Skin of body (tissue), 3 donors: ENCODE data around the gene MYH11. TPM values are rescaled to one million over a fixed set of nuclear protein-coding genes. Genes with fewer than 3 reads are reported as not detected.
"Not testable (repeated sequence)": the region's sequence is repeated elsewhere in the genome, so short reads cannot be mapped to it uniquely, and the experiment has no call there.

Experiments used
- DNase-seq: peaks from one replicate; lab custom pipeline; 2025; lab: John Stamatoyannopoulos, UW
- small RNA-seq: library from RNA; depleted of rRNA; stranded (forward); fragments of <200 nt; gene quantifications from one replicate; pipeline ENCODE3, GENCODE V24; 2014; ENCODE audit warnings: low replicate concordance
- total RNA-seq: library from RNA; depleted of rRNA; stranded (reverse); fragments of >200 nt; gene quantifications from one replicate; pipeline ENCODE4 v1.2.3, GENCODE V29; 2014

The MYH11 gene
- total RNA-seq, 1 donor from 2014 or later, result 23.3 TPM

GRCh38 chr16:15682105-15682570 is 174.7 kb downstream of the MYH11 start:
- no peak for DNase-seq

GRCh38 chr16:15677447-15677846 is 179.4 kb downstream of the MYH11 start:
- no peak for DNase-seq

GRCh38 chr16:15676506-15676905 is 180.3 kb downstream of the MYH11 start:
- no peak for DNase-seq

GRCh38 chr16:15674571-15674970 is 182.3 kb downstream of the MYH11 start:
- no peak for DNase-seq

GRCh38 chr16:15672514-15673167 is 184.2 kb downstream of the MYH11 start:
- peak; percentile 98 for DNase-seq

- DNase-seq, result not testable (repeated sequence)
These were observed 184.7 kb downstream of the MYH11 start for GRCh38 chr16:15672127-15672513.

- no peak for DNase-seq
These were observed 185.2 kb downstream of the MYH11 start for GRCh38 chr16:15671530-15672117.

- DNase-seq, result no peak
These were observed 189.6 kb downstream of the MYH11 start for GRCh38 chr16:15667091-15667742.

- DNase-seq, result no peak
These were observed 191.7 kb downstream of the MYH11 start for GRCh38 chr16:15665107-15665506.

- DNase-seq, result no peak
These were observed 196.6 kb downstream of the MYH11 start for GRCh38 chr16:15660203-15660601.

GRCh38 chr16:15658556-15658955 is 198.3 kb downstream of the MYH11 start:
- DNase-seq, result no peak

- DNase-seq, result no peak
These were observed 198.7 kb downstream of the MYH11 start for GRCh38 chr16:15658149-15658548.

- not testable (repeated sequence) for DNase-seq
These were observed 201.3 kb downstream of the MYH11 start for GRCh38 chr16:15655561-15655960.

GRCh38 chr16:15654591-15654990 is 202.2 kb downstream of the MYH11 start:
- DNase-seq, result no peak

GRCh38 chr16:15653227-15653626 is 203.6 kb downstream of the MYH11 start:
- peak; percentile 42 for DNase-seq

Small RNA genes lying within 50 kb of the gene (small RNA-seq; reads per million reads assigned to genes)
- gene RNU6-213P, result not detected

Other genes starting within 250 kb of the MYH11 start
- 31.5 TPM for gene MARF1, start 213.9 kb downstream of the MYH11 start, total RNA-seq
- gene NDE1, start 206.8 kb downstream of the MYH11 start, total RNA-seq, result 34.4 TPM
- 34.7 TPM for gene CEP20, start 31.6 kb upstream of the MYH11 start, total RNA-seq
- gene ABCC1, start 92.6 kb upstream of the MYH11 start, total RNA-seq, result 20.4 TPM